ENCODE measurements around the gene MYO18B.

DNA sequence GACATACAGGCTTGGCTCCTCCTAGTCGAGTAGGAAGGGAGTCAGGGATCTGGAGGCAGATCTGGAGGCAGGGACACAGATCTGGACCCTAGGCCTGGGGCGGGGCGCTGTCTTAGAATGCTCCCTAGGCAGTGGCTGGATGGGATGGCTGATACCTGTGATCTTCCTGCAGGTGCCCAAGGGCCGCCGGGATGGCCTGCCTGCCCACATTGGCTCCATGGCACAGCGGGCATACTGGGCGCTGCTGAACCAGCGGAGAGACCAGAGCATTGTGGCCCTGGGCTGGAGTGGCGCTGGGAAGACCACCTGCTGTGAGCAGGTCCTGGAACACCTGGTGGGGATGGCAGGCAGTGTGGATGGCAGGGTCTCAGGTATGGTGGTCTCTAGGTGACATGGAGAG lies 35.4 kb downstream of the MYO18B start:
- TF ChIP-seq, protein P1, sequence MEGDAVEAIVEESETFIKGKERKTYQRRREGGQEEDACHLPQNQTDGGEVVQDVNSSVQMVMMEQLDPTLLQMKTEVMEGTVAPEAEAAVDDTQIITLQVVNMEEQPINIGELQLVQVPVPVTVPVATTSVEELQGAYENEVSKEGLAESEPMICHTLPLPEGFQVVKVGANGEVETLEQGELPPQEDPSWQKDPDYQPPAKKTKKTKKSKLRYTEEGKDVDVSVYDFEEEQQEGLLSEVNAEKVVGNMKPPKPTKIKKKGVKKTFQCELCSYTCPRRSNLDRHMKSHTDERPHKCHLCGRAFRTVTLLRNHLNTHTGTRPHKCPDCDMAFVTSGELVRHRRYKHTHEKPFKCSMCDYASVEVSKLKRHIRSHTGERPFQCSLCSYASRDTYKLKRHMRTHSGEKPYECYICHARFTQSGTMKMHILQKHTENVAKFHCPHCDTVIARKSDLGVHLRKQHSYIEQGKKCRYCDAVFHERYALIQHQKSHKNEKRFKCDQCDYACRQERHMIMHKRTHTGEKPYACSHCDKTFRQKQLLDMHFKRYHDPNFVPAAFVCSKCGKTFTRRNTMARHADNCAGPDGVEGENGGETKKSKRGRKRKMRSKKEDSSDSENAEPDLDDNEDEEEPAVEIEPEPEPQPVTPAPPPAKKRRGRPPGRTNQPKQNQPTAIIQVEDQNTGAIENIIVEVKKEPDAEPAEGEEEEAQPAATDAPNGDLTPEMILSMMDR (conservative IDR thresholded peaks at IDR 0.05 in 1 of 2, IDR thresholded peaks at IDR 0.05 in 1 of 2; ENCODE audit: extremely low read depth in 1 of 2, insufficient read depth in 1 of 2, low read depth in 1 of 2, low read length in 2 of 2): no peak
- no peak for TF ChIP-seq EZH2 (IDR thresholded peaks at IDR 0.05; ENCODE audit: borderline replicate concordance, low read length)

Measured in mammary epithelial cell (primary cell).